Activated T-helper 17 cell treated with anti-CD3 and anti-CD28 coated beads, Interleukin-2, amount 50 U/mL, for 72 hours (primary cell): ENCODE data around the gene XXYLT1. TPM values are rescaled to one million over a fixed set of nuclear protein-coding genes. Genes with fewer than 3 reads are reported as not detected.

ENCODE experiments used
- ATAC-seq: fragments of 150-1000 bp; cut with Tn5 transposase; replicated peaks from 2 replicates; pipeline ENCODE4 v1.10.0; 2021; ENCODE audit warnings: mild to moderate bottlenecking, moderate library complexity
- H3K27ac Mint-ChIP-seq: one replicate; pipeline ENCODE4 v1.8.0; 2022; ENCODE audit warnings: mixed read lengths
- H3K27me3 Mint-ChIP-seq: one replicate; pipeline ENCODE4 v1.8.0; 2022; ENCODE audit warnings: mixed read lengths
- H3K36me3 Mint-ChIP-seq: one replicate; pipeline ENCODE4 v1.8.0; 2022; ENCODE audit warnings: low read depth, mild to moderate bottlenecking, mixed read lengths
- H3K4me1 Mint-ChIP-seq: one replicate; pipeline ENCODE4 v1.8.0; 2022; ENCODE audit warnings: mixed read lengths
- H3K4me3 Mint-ChIP-seq: one replicate; pipeline ENCODE4 v1.8.0; 2022; ENCODE audit warnings: mild to moderate bottlenecking, mixed read lengths
- H3K9me3 Mint-ChIP-seq: one replicate; pipeline ENCODE4 v1.8.0; 2022; ENCODE audit warnings: mixed read lengths
- total RNA-seq, 2 donors: library from RNA; stranded (reverse); gene quantifications; one replicate each; pipeline ENCODE4 v1.2.3, GENCODE V29; 2022

Gene XXYLT1
- total RNA-seq, 2 donors from 2014 or later, result 7.0 to 7.4 TPM

GRCh38 chr3:195177422-195178123, 93.4 kb downstream of the XXYLT1 start:
- no peak for ATAC-seq
- Mint-ChIP-seq H3K9me3 (no peaks in the 10 kb centered on the region), H3K27me3 (no peaks in the 10 kb centered on the region), H3K4me1 (peaks cover 19% of the 10 kb centered on the region), H3K4me3 (no peak overlapping the region), H3K27ac (peak overlapping the region; percentile 9), H3K36me3 (peaks cover 5% of the 10 kb centered on the region)

- peaks cover 11% of the 10 kb centered on the region for H3K4me1 Mint-ChIP-seq
- H3K4me3 Mint-ChIP-seq, result no peak overlapping the region
- peaks cover 5% of the 10 kb centered on the region for H3K36me3 Mint-ChIP-seq
- no peaks in the 10 kb centered on the region for H3K9me3 Mint-ChIP-seq
- ATAC-seq, result no peak
- H3K27ac Mint-ChIP-seq, result no peak overlapping the region
- no peaks in the 10 kb centered on the region for H3K27me3 Mint-ChIP-seq
Observed at GRCh38 chr3:195176776-195177175, 94.2 kb downstream of the XXYLT1 start.

GRCh38 chr3:195175476-195176337, 95.3 kb downstream of the XXYLT1 start:
- Mint-ChIP-seq H3K4me3 (no peak overlapping the region), H3K27me3 (no peaks in the 10 kb centered on the region), H3K36me3 (peaks cover 5% of the 10 kb centered on the region), H3K27ac (no peak overlapping the region), H3K9me3 (no peaks in the 10 kb centered on the region), H3K4me1 (peaks cover 4% of the 10 kb centered on the region)
- no peak for ATAC-seq

- no peak overlapping the region for H3K27ac Mint-ChIP-seq
- no peak for ATAC-seq
- no peaks in the 10 kb centered on the region for H3K9me3 Mint-ChIP-seq
- H3K27me3 Mint-ChIP-seq, result no peaks in the 10 kb centered on the region
- H3K4me3 Mint-ChIP-seq, result no peak overlapping the region
- H3K4me1 Mint-ChIP-seq, result peaks cover 4% of the 10 kb centered on the region
- H3K36me3 Mint-ChIP-seq, result peaks cover 5% of the 10 kb centered on the region
Observed at GRCh38 chr3:195175076-195175475, 95.9 kb downstream of the XXYLT1 start.

GRCh38 chr3:195173657-195174056, 97.3 kb downstream of the XXYLT1 start:
- no peak overlapping the region for H3K4me3 Mint-ChIP-seq
- no peak overlapping the region for H3K27ac Mint-ChIP-seq
- H3K9me3 Mint-ChIP-seq, result no peaks in the 10 kb centered on the region
- peaks cover 4% of the 10 kb centered on the region for H3K4me1 Mint-ChIP-seq
- H3K36me3 Mint-ChIP-seq, result peaks cover 5% of the 10 kb centered on the region
- no peaks in the 10 kb centered on the region for H3K27me3 Mint-ChIP-seq
- ATAC-seq, result no peak

- H3K36me3 Mint-ChIP-seq, result peaks cover 5% of the 10 kb centered on the region
- H3K4me3 Mint-ChIP-seq, result no peak overlapping the region
- ATAC-seq, result no peak
- no peak overlapping the region for H3K27ac Mint-ChIP-seq
- H3K4me1 Mint-ChIP-seq, result no peaks in the 10 kb centered on the region
- no peaks in the 10 kb centered on the region for H3K9me3 Mint-ChIP-seq
- no peaks in the 10 kb centered on the region for H3K27me3 Mint-ChIP-seq
Observed at GRCh38 chr3:195172896-195173295, 98.1 kb downstream of the XXYLT1 start.

- H3K27me3 Mint-ChIP-seq, result no peaks in the 10 kb centered on the region
- H3K9me3 Mint-ChIP-seq, result no peaks in the 10 kb centered on the region
- H3K27ac Mint-ChIP-seq, result no peak overlapping the region
- H3K4me3 Mint-ChIP-seq, result no peak overlapping the region
- ATAC-seq, result no peak
- no peaks in the 10 kb centered on the region for H3K4me1 Mint-ChIP-seq
- peaks cover 5% of the 10 kb centered on the region for H3K36me3 Mint-ChIP-seq
Observed at GRCh38 chr3:195172039-195172684, 98.8 kb downstream of the XXYLT1 start.

- Mint-ChIP-seq H3K4me3 (no peak overlapping the region), H3K36me3 (peaks cover 5% of the 10 kb centered on the region), H3K27me3 (no peaks in the 10 kb centered on the region), H3K4me1 (no peaks in the 10 kb centered on the region), H3K27ac (no peak overlapping the region), H3K9me3 (no peaks in the 10 kb centered on the region)
- no peak for ATAC-seq
Observed at GRCh38 chr3:195171093-195171873, 99.7 kb downstream of the XXYLT1 start.

- ATAC-seq, result no peak
- Mint-ChIP-seq H3K27ac (no peak overlapping the region), H3K9me3 (no peaks in the 10 kb centered on the region), H3K4me3 (no peak overlapping the region), H3K36me3 (peaks cover 5% of the 10 kb centered on the region), H3K4me1 (peaks cover 3% of the 10 kb centered on the region), H3K27me3 (no peaks in the 10 kb centered on the region)
Observed at GRCh38 chr3:195170496-195170895, 100.5 kb downstream of the XXYLT1 start.

GRCh38 chr3:195169011-195169649, 101.8 kb downstream of the XXYLT1 start:
- no peaks in the 10 kb centered on the region for H3K27me3 Mint-ChIP-seq
- no peaks in the 10 kb centered on the region for H3K36me3 Mint-ChIP-seq
- ATAC-seq, result no peak
- no peak overlapping the region for H3K27ac Mint-ChIP-seq
- H3K4me3 Mint-ChIP-seq, result no peak overlapping the region
- H3K9me3 Mint-ChIP-seq, result no peaks in the 10 kb centered on the region
- peaks cover 3% of the 10 kb centered on the region for H3K4me1 Mint-ChIP-seq

GRCh38 chr3:195168009-195168762, 102.8 kb downstream of the XXYLT1 start:
- no peak overlapping the region for H3K4me3 Mint-ChIP-seq
- no peaks in the 10 kb centered on the region for H3K27me3 Mint-ChIP-seq
- no peaks in the 10 kb centered on the region for H3K36me3 Mint-ChIP-seq

GRCh38 chr3:195165790-195166189, 105.2 kb downstream of the XXYLT1 start:
- H3K4me3 Mint-ChIP-seq, result no peak overlapping the region
- H3K27me3 Mint-ChIP-seq, result no peaks in the 10 kb centered on the region
- no peaks in the 10 kb centered on the region for H3K9me3 Mint-ChIP-seq
- peak; percentile 67 for ATAC-seq
- peak overlapping the region; percentile 15 for H3K27ac Mint-ChIP-seq
- H3K4me1 Mint-ChIP-seq, result peaks cover 3% of the 10 kb centered on the region
- no peaks in the 10 kb centered on the region for H3K36me3 Mint-ChIP-seq

More at GRCh38 chr3:195168009-195168762, 102.8 kb downstream of the XXYLT1 start:
- Mint-ChIP-seq H3K9me3 (no peaks in the 10 kb centered on the region), H3K27ac (no peak overlapping the region), H3K4me1 (peaks cover 3% of the 10 kb centered on the region)
- no peak for ATAC-seq

GRCh38 chr3:195165265-195165609, 105.7 kb downstream of the XXYLT1 start:
- Mint-ChIP-seq H3K27ac (peak overlapping the region; percentile 15), H3K9me3 (no peaks in the 10 kb centered on the region), H3K4me3 (no peak overlapping the region), H3K36me3 (no peaks in the 10 kb centered on the region), H3K27me3 (no peaks in the 10 kb centered on the region), H3K4me1 (peaks cover 3% of the 10 kb centered on the region)
- no peak for ATAC-seq
